ENCODE results near the gene CES3. TPM values are rescaled to one million over a fixed set of nuclear protein-coding genes. Genes with fewer than 3 reads are reported as not detected.
"Not testable (repeated sequence)": the region's sequence is repeated elsewhere in the genome, so short reads cannot be mapped to it uniquely, and the experiment has no call there.

CES3 gene
- total RNA-seq, 1 donor from 2014 or later: not detected

- DNase-seq (ENCODE audit: low read depth, low spot score): not testable (repeated sequence)
These were observed 16.1 kb upstream of the CES3 start for GRCh38 chr16:66944971-66945370.

GRCh38 chr16:66945939-66946338 lies 15.1 kb upstream of the CES3 start:
- DNase-seq (ENCODE audit: low read depth, low spot score): no peak

GRCh38 chr16:66946541-66946940 lies 14.5 kb upstream of the CES3 start:
- DNase-seq (ENCODE audit: low read depth, low spot score): no peak

- DNase-seq (ENCODE audit: low read depth, low spot score): no peak
These were observed 14.1 kb upstream of the CES3 start for GRCh38 chr16:66946974-66947301.

GRCh38 chr16:66947302-66948065 lies 13.6 kb upstream of the CES3 start:
- DNase-seq (ENCODE audit: low read depth, low spot score): peak; percentile 49

- no peak for DNase-seq (ENCODE audit: low read depth, low spot score)
These were observed 12.8 kb upstream of the CES3 start for GRCh38 chr16:66948134-66948836.

- DNase-seq (ENCODE audit: low read depth, low spot score): no peak
These were observed 12.2 kb upstream of the CES3 start for GRCh38 chr16:66948837-66949225.

- DNase-seq (ENCODE audit: low read depth, low spot score): no peak
These were observed 11.6 kb upstream of the CES3 start for GRCh38 chr16:66949472-66949871.

GRCh38 chr16:66950437-66950836 lies 10.6 kb upstream of the CES3 start:
- DNase-seq (ENCODE audit: low read depth, low spot score): no peak

GRCh38 chr16:66950971-66951790 lies 9.9 kb upstream of the CES3 start:
- no peak for DNase-seq (ENCODE audit: low read depth, low spot score)

- DNase-seq (ENCODE audit: low read depth, low spot score): no peak
These were observed 8.5 kb upstream of the CES3 start for GRCh38 chr16:66952430-66953110.

- no peak for DNase-seq (ENCODE audit: low read depth, low spot score)
These were observed 7.5 kb upstream of the CES3 start for GRCh38 chr16:66953462-66954096.

- DNase-seq (ENCODE audit: low read depth, low spot score): no peak
These were observed 6.9 kb upstream of the CES3 start for GRCh38 chr16:66954097-66954659.

GRCh38 chr16:66955363-66956153 lies 5.5 kb upstream of the CES3 start:
- DNase-seq (ENCODE audit: low read depth, low spot score): not testable (repeated sequence)

- not testable (repeated sequence) for DNase-seq (ENCODE audit: low read depth, low spot score)
These were observed 5.0 kb upstream of the CES3 start for GRCh38 chr16:66956154-66956457.

GRCh38 chr16:66958857-66959703 lies 2.0 kb upstream of the CES3 start:
- no peak for DNase-seq (ENCODE audit: low read depth, low spot score)

GRCh38 chr16:66959704-66960161 lies 1.3 kb upstream of the CES3 start:
- DNase-seq (ENCODE audit: low read depth, low spot score): no peak

GRCh38 chr16:66960270-66960669 lies 796 bp upstream of the CES3 start:
- no peak for DNase-seq (ENCODE audit: low read depth, low spot score)

- DNase-seq (ENCODE audit: low read depth, low spot score): no peak
These were observed 848 bp downstream of the CES3 start for GRCh38 chr16:66961914-66962313.

Measured in pulmonary artery endothelial cell (primary cell).